ENCODE data around the gene SPATA16.

GRCh38 chr3:172981407-172981983, 159.5 kb downstream of the SPATA16 start:
- TF ChIP-seq ZNF274 (IDR thresholded peaks at IDR 0.05; ENCODE audit: low read depth, low read length): no peak
- TF ChIP-seq YY1 (IDR thresholded peaks at IDR 0.05; ENCODE audit: insufficient read depth, insufficient read length): no peak
- TF ChIP-seq SUZ12 (IDR thresholded peaks at IDR 0.05; ENCODE audit: extremely low read depth, insufficient read depth, insufficient read length): no peak

Measured in NT2/D1 (cell line).